ENCODE measurements around the gene CLPX. TPM values are rescaled to one million over a fixed set of nuclear protein-coding genes. Genes with fewer than 3 reads are reported as not detected.
A peak's percentile ranks its signal among the peaks of the same experiment; 100 is the strongest.
"Not testable (repeated sequence)": the region's sequence is repeated elsewhere in the genome, so short reads cannot be mapped to it uniquely, and the experiment has no call there.

The CLPX gene
- total RNA-seq, 4 donors from 2014 or later = 40.1 to 68.8 (median 55.6) TPM

DNA sequence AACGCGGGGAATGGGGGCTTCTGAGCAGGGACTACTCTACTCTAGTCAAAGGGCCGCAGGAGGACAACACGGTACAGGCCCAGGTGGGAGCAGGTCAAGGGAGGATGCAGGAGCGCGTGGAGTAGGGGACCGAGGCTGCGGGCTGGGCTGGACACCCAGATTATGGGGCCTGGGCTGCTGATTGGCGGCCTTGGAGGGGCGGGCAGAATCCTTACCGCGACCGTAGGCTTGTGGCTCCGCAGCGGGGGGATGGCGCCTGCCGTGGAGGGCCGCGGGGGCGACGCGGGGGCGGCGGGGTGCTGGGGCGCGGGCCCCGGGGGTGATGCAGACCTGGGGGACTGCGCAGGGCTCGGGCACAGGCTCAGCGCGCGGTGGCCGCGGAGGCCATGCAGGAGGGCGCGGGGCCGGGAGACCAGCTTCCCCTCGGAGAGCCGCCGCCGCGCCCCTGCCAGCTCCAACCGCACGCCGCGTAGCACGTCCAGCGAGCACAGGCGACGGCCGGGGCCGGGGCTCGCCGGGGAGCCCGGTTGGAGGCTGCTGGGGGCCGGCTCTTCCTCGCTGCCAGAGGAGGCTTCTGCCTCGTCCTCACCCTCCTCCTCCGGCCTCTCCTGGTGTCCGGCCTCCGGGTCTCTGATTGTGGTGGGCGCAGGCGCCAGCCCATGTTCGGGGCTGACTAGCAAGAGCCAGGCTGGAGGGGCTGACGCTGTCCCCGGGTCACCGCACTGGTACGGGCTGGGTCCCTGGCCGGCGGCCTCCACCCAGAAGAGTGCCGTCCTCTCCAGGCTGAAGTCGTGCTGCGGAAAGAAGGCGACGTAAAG is 83.0 kb downstream of the CLPX start:
- Histone ChIP-seq H3K9me3 (no peaks in the 10 kb centered on the region), H3K36me3 (peaks cover 0 to 84% of the 10 kb centered on the region in 2 donors), H3K4me3 (no peak overlapping the region), H3K4me1 (peaks cover 0 to 19% (median 6%) of the 10 kb centered on the region in 3 donors), H3K27me3 (no peaks in the 10 kb centered on the region), H3K27ac (no peak overlapping the region)
- WGBS, 2 donors (ENCODE audit: low coverage in 1 of 2) = 11 to 54% methylated on average over 3 to 10 of the region's 75 CpGs
- ATAC-seq = peak; percentile 19
- no peak for TF ChIP-seq POLR2A (IDR thresholded peaks at IDR 0.05)
- TF ChIP-seq, protein P1, sequence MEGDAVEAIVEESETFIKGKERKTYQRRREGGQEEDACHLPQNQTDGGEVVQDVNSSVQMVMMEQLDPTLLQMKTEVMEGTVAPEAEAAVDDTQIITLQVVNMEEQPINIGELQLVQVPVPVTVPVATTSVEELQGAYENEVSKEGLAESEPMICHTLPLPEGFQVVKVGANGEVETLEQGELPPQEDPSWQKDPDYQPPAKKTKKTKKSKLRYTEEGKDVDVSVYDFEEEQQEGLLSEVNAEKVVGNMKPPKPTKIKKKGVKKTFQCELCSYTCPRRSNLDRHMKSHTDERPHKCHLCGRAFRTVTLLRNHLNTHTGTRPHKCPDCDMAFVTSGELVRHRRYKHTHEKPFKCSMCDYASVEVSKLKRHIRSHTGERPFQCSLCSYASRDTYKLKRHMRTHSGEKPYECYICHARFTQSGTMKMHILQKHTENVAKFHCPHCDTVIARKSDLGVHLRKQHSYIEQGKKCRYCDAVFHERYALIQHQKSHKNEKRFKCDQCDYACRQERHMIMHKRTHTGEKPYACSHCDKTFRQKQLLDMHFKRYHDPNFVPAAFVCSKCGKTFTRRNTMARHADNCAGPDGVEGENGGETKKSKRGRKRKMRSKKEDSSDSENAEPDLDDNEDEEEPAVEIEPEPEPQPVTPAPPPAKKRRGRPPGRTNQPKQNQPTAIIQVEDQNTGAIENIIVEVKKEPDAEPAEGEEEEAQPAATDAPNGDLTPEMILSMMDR (IDR thresholded peaks at IDR 0.05) = no peak
- TF ChIP-seq POLR2AphosphoS5 (IDR thresholded peaks at IDR 0.05) = no peak
- no peak for TF ChIP-seq EP300 (IDR thresholded peaks at IDR 0.05)

DNA sequence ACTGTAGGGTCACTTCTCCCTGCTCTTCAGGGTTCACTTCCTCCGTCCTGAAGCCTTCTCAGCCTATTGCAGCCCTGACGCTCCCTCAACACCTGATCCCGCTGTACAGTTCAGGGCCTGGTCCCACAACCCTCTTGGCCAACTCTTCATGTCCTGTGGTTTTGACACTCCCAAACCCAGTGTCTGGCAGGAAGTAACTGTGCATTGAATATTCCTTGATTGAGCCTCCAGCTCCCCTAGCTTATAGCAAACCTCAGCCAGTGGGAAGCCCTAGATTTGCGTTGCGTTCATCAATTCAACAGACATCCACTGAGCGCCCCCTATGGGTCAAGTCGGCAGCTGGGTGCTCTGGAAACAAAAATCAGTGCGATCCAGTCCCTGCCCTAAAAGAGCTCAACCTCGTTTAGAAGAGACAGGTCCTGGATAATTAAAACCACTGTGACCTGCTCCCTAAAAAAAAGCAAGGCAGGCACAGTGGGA is 83.7 kb downstream of the CLPX start:
- TF ChIP-seq EP300 (IDR thresholded peaks at IDR 0.05) (no peak), POLR2AphosphoS5 (IDR thresholded peaks at IDR 0.05) (no peak)
- TF ChIP-seq, protein P1 (IDR thresholded peaks at IDR 0.05) = peak in 3 of 4 experiments; percentile 83 to 92 (median 85)
- H3K36me3 ChIP-seq = peaks cover 0 to 83% of the 10 kb centered on the region in 2 donors

DNA sequence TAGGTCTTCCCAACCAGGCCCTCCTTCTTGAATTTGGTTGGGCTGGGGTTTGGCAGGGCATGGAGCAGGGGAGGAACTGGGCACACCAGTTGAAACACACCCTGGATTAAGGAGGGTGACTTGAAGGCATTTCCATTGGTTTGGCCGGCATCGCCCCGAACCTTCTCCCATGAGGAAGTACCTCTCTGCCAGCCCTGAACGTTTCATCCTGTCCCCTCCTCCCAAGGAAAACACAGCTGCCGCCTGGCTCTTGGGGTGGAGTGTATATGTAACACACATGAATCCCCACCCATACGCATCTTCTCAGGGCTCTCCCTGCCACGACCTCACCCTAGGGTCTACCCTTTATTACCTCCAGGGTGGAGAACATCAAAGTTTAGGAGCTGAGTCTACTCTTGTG is 84.7 kb downstream of the CLPX start:
- H3K36me3 ChIP-seq = peaks cover 0 to 73% of the 10 kb centered on the region in 2 donors
- no peak for ATAC-seq
- no peaks in the 10 kb centered on the region for H3K27me3 ChIP-seq
- H3K4me3 ChIP-seq = no peak overlapping the region
- no peak overlapping the region for H3K27ac ChIP-seq
- 87 to 90% methylated on average over 6 to 7 of the region's 7 CpGs for whole genome bisulfite sequencing, 2 donors (ENCODE audit: low coverage in 1 of 2)
- peaks cover 0 to 36% (median 7%) of the 10 kb centered on the region in 3 donors for H3K4me1 ChIP-seq
- no peaks in the 10 kb centered on the region for H3K9me3 ChIP-seq
- TF ChIP-seq POLR2A (IDR thresholded peaks at IDR 0.05) = no peak
- no peak for TF ChIP-seq EP300 (IDR thresholded peaks at IDR 0.05)
- TF ChIP-seq, protein P1 (IDR thresholded peaks at IDR 0.05) = no peak
- TF ChIP-seq POLR2AphosphoS5 (IDR thresholded peaks at IDR 0.05) = no peak

More for the DNA sequence above, 83.7 kb downstream of the CLPX start:
- H3K4me1 ChIP-seq = peaks cover 0 to 26% (median 6%) of the 10 kb centered on the region in 3 donors
- no peaks in the 10 kb centered on the region for H3K27me3 ChIP-seq
- peak; percentile 62 for ATAC-seq
- no peak overlapping the region for H3K4me3 ChIP-seq
- WGBS, 2 donors (ENCODE audit: low coverage in 1 of 2) = 44% methylated on average over 6 of the region's 9 CpGs; no CpG with 5 or more reads in 1 of the 2 donors
- peak overlapping the region in 1 of 4 donors; percentile 27 for H3K27ac ChIP-seq
- H3K9me3 ChIP-seq = no peaks in the 10 kb centered on the region

DNA sequence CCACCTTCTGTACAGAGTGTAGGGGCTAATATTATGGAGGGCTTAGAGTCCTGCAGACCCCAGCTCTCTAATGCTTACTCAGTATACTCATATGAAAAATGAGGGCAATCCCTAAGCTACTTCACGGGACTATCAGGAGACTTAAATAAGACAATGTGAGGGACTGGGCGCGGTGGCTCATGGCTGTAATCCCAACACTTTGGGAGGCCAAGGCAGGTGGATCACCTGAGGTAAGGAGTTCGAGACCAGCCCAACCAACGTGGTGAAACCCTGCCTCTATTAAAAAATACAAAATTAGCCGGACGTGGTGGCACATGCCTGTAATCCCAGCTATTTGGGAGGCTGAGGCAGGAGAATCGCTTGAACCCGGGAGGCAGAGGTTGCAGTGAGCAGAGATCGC is 85.3 kb downstream of the CLPX start:
- not testable (repeated sequence) for H3K27me3 ChIP-seq, H3K9me3 ChIP-seq, H3K27ac ChIP-seq, ATAC-seq, H3K4me3 ChIP-seq
- 92% methylated on average over 9 of the region's 10 CpGs; no CpG with 5 or more reads in 1 of the 2 donors for WGBS, 2 donors (ENCODE audit: low coverage in 1 of 2)
- peaks cover under 1 to 42% (median 14%) of the 10 kb centered on the region in 3 donors for H3K4me1 ChIP-seq
- H3K36me3 ChIP-seq = peaks cover 0 to 67% of the 10 kb centered on the region in 2 donors

DNA sequence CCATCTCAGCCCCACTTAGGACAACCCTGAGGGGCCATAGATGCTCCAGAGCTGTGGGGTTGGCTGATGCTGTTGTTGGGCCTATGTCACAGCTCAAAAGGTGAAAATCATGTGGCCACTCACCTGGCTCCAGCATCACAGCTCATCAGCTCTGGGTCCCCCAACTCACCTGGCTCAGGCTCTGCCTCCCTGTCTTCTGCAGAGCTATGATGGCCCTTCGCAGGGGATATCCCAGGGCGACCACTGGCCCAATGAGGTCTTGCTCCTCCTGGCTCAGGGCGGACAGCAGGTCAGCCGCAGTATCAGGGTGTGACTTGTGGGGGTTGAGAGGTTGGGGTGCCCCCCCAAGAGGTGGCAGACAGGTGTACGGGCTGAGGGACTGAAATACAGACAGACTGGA is 85.8 kb downstream of the CLPX start:
- 86 to 100% methylated on average over 1 to 2 of the region's 5 CpGs for WGBS, 2 donors (ENCODE audit: low coverage in 1 of 2)
- no peak for ATAC-seq
- peaks cover 0 to 62% of the 10 kb centered on the region in 2 donors for H3K36me3 ChIP-seq
- peaks cover 4 to 47% (median 16%) of the 10 kb centered on the region in 3 donors for H3K4me1 ChIP-seq
- TF ChIP-seq POLR2A (IDR thresholded peaks at IDR 0.05) (no peak), EP300 (IDR thresholded peaks at IDR 0.05) (no peak), POLR2AphosphoS5 (IDR thresholded peaks at IDR 0.05) (no peak)
- TF ChIP-seq, protein P1 (IDR thresholded peaks at IDR 0.05) = no peak
- no peak overlapping the region for H3K4me3 ChIP-seq
- no peaks in the 10 kb centered on the region for H3K27me3 ChIP-seq
- no peak overlapping the region for H3K27ac ChIP-seq
- H3K9me3 ChIP-seq = no peaks in the 10 kb centered on the region

Small RNAs within 50 kb of the gene (small RNA-seq; reads per million reads assigned to genes)
- gene AC013553.1 = 0 reads per million in 4 donors
- gene AC068213.1 = 0 reads per million in 4 donors
- gene RNU6-686P = 0 reads per million in 4 donors

Other genes starting within 250 kb of the CLPX start
- gene SPG21, start 195.4 kb downstream of the CLPX start, total RNA-seq = 10 to 100 TPM; 79.1 to 94.9 (median 86.9) TPM
- gene MTFMT, start 155.7 kb downstream of the CLPX start, total RNA-seq = 10 to 100 TPM; 21.1 to 36.9 (median 29.4) TPM
- not detected for gene SLC51B, start 140.0 kb downstream of the CLPX start, total RNA-seq
- gene RASL12, start 117.4 kb downstream of the CLPX start, total RNA-seq = 100 to 1,000 TPM in 3 of 4 donors, 10 to 100 TPM in 1; 43.2 to 244 (median 179) TPM
- gene KBTBD13, start 108.6 kb downstream of the CLPX start, total RNA-seq = not detected
- gene UBAP1L, start 70.1 kb downstream of the CLPX start, total RNA-seq = 1 to 10 TPM in 3 of 4 donors, under 1 TPM in 1; 0.12 to 7.5 (median 3.0) TPM
- gene PDCD7, start 51.5 kb downstream of the CLPX start, total RNA-seq = 10 to 100 TPM; 26.4 to 70.7 (median 30.4) TPM
- gene CILP, start 26.1 kb upstream of the CLPX start, total RNA-seq = 100 to 1,000 TPM in 1 of 4 donors, 10 to 100 TPM in 3; 43.7 to 114 (median 74.5) TPM
- 10 to 100 TPM; 10.1 to 21.7 (median 14.1) TPM for gene PARP16, start 101.5 kb upstream of the CLPX start, total RNA-seq
- not detected for gene RNU5A-1, start 110.7 kb upstream of the CLPX start, total RNA-seq
- not detected for gene RNU5B-1, start 119.3 kb upstream of the CLPX start, total RNA-seq
- gene IGDCC3, start 192.7 kb upstream of the CLPX start, total RNA-seq = under 1 TPM in 1 of 4 donors, not detected in 3; 0.13 TPM
- 1 to 10 TPM in 3 of 4 donors, under 1 TPM in 1; 0.40 to 3.4 (median 1.8) TPM for gene IGDCC4, start 237.6 kb upstream of the CLPX start, total RNA-seq